GM18861 (cell line): Measurements from ENCODE around the gene SRR.

Source experiments
- ATAC-seq: cut with Tn5 transposase; IDR thresholded peaks from one replicate; pipeline ENCODE4 v1.9.1; 2021; ENCODE audit not compliant: unreplicated experiment

SRR gene

DNA sequence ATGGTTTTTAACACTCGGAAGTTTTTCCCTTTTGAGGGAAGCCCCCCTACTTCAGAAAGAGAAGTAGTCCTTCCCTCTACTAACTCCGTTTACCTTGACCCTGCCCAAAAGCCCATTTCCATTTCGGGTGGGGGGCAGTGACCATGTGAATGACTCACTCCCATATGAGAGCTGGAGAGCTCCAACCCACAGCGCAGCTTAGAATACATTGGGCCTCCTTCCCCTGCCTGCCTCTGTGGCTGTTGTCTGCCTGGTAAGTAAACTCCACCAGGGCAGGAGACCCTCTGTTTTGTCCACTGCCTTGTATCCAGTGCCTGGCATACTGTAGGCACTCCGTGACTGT, 34.5 kb downstream of the SRR start:
- no peak for ATAC-seq

DNA sequence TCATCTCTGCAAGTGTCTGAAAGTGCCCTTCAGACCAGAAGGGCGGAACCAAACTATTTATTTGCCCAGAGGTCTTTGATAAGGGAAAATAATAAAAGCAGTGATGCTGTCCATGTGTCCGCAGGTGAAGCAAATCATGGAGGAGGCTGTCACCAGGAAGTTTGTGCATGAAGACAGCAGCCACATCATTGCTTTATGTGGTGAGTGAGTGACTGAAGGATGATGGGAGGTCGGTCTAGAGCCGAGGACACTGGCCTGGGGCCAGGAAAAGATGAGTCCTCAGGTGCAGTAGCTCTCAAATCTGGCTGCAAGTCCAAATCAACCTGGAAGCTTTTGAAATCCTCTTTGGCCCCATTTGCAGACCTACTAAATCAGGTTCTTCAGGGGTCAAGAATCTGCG, 39.7 kb downstream of the SRR start:
- ATAC-seq, result no peak

DNA sequence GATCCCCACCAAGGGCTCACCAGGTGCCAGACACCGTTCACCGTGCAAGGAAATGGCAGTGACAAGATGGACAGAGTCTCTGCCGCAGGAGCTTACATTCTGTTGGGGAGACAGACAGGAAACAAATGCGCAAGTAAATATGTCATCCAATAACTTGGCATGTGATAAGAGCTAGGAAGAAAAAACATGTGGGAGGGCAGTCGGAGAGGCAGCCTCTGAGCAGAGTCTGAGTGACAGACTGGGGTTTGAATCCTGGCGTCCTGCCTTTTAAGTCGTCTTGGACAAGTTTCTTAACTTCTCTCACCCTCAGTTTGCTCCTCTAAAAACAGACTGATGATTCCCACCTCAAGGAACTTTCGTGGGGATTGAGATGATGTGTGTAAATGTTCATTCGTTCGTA, 40.8 kb downstream of the SRR start:
- no peak for ATAC-seq

DNA sequence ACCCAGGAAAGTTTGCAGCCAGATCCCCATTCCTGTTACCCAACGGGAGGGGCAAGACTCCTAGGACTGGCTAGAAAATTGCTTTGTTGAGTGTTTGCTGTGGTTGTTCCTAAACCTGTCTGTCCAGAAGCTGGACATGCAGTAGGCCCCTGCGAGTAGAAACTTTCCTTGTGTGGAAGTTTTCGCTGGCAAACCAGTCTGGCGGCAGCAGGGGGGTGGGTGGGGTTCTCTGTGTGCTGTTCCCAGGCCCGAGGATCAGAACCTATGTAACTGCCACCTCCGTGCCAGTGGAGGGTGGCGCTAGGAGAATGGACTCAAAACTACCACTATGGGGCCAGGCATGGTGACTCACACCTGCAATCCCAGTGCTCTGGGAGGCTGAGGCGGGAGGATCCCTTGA, 42.7 kb downstream of the SRR start:
- ATAC-seq, result no peak

DNA sequence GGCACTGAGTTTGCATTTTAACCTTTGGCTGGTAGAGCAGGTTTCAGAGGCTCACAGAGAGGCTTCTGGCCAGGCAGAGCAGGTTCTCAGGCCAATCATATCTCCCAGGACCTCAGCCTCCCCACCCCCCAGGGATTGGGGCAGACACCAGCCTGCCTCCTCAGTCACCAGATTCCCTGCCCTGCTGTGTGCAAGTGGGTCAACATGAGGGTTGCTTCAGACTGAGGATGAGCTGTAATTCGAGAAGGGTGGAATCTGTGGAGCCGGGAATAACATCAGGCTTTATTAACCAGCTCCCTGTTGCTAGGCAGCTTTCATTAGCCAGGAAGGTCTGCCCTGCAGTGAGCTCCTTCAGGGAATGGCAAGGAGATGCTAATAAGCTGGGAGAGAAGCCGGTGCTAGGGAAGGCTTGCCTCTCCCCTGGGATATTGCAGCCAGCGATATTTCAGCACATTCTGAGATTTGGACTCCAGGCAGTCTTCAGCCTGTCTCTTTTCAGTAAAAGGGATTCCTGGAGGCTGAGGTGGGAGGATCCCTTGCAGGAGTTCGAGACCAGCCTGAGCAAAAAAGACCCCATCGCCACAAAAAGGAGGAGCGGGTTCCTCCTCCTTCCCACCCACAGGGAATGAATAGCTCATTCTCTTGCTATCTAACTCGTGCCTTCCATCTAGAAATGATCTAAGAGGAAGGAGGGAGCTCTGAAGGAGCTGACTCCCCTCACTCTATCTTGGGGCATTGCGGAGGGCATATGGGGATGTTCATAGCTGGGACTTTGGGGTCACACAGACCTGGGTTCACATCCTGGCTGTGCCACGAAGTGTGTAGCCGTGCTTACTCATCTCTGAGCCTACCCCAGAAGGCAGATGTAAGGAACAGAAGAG, 44.3 kb downstream of the SRR start:
- no peak for ATAC-seq

DNA sequence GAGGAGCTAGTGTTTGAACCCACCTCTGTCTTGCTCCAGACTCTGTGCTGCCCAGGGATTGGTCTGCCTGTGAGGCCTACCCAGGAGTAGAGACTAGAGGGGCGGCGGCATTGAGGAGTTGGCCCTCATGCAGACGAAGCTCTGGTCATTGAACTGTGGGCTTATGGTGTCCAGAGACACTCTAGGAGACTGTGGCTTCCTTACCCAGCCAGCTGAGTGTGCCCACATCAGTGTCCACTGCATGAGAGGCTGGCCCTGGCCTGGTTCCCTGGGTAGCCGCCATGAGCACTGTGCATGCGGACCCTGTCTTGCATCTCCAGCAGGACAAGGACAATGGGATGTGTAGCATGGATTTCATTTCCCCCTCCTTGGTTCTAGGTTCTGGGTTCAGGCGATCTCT, 47.5 kb downstream of the SRR start:
- no peak for ATAC-seq

DNA sequence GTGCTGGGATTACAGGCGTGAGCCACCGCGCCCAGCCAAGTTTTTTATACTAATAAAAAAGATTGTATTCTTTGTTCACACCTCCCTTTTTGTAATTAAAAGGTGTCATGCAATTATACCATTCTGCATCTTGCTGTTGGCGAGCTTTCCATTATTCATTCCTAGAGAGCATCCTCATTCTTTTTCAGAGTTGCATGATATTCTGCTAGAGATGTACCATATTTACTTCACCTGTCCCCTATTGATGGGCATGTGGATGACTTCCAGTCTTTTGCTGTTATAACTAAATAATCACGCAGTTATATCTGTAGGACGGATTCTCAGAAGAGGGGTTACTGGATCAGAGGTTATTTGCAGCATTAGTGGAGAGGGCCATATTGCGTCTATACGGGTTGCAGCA, 50.6 kb downstream of the SRR start:
- no peak for ATAC-seq

DNA sequence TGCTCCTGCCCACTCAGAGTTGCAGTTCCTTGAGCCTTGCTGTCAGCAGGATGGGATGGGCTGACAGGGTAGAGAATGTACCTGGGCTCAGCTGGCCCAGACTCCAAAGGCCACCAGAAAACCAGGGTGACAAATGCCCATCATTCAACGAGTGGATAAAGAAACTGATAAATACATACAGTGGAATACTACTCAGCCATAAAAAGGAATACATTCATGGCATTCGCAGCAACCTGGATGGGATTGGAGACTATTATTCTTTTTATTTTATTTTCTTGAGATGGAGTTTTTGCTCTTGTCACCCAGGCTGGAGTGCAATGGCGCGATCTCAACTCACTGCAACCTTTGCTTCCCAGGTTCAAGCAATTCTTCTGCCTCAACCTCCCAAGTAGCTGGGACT, 53.5 kb downstream of the SRR start:
- ATAC-seq, result no peak

DNA sequence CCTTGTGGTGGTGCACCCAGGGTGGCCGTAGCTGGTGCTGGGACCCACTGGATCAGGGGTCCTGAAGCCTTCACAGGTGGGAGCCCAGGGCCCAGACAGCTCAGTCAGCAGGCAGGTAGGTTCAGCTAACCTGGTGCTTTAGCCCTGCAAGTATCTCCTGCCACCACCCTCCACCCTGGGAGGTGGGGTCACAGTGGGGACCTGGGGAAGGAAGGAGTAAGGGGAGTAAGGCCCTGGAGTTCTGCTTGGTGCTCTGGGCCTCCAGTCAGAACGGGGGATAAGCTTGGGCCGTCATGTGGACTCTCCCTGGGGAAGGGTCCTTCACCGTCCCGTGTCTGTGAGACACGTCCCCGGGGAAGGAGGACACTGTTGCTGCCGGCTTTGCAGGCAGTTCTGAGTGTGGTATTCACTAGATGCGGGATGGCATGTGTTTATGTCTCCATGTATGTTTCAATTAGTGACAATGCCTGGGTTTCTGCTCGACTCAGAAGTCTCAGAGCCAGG, 54.2 kb downstream of the SRR start:
- ATAC-seq, result no peak

DNA sequence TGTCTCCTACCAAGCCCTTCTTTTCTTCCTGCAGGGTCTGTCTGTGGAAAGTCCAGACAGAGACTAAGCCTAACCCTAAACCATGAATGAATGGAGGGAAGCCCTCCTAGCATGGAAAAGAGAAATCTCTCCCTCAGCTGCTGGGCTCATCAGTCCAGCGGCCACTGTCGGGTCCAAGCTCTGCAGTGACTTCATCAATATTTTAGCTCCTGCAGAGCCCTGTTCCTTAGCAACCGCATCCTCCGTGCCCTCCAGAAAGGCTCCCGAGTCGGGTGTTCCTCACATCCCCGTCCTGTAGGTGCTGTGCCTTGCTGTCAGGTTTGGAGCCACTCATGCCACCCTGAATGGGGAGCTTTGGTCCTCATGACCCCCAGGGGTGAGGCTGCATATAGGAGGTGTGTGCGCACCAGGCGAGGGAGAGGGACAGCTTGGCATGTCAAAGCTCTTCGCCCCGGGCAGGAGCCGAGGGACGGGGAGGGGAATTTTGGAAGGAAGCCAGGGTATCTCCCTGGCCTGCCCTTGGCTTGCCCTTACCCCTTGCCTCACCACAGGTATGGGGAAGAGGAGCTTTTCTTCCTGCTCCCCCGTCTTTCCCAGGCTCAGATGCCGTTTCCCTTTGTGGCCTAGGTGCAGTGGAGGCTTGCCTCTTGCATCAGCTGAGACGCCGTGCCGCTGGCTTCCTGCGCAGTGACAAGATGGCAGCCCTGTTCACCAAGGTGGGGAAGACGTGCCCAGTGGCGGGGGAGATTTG, 57.4 kb downstream of the SRR start:
- ATAC-seq, result no peak

DNA sequence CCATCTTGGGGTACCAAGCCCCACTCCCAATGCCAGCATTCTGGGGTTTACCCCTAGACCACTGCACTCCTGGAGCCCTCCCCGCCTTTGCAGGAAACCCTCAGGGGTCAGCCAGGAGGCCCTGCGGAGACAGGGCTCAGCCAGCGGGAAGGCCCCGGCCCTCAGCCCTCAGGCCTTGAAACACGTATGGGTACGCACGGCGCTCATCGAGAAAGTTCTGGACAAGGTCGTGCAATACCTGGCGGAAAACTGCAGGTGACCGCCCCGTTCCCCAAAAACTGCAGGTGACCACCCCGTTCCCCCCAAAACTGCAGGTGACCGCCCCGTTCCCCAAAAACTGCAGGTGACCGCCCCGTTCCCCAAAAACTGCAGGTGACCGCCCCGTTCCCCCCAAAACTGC, 58.3 kb downstream of the SRR start:
- no peak for ATAC-seq

DNA sequence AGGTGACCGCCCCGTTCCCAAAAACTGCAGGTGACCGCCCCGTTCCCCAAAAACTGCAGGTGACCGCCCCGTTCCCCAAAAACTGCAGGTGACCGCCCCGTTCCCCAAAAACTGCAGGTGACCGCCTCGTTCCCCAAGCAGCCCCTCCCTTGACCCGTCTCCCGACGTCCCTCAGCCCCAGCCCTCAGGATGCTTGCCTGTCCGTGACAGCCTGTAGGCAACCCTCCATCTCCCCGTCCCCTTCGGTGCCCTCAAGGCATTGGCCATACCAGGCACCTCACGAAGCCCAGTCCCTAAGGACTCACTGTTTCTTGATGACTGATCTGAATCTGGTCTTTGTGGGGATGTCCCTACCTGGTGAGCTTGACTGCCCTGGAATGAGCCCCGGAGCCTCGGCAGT, 58.7 kb downstream of the SRR start:
- no peak for ATAC-seq

DNA sequence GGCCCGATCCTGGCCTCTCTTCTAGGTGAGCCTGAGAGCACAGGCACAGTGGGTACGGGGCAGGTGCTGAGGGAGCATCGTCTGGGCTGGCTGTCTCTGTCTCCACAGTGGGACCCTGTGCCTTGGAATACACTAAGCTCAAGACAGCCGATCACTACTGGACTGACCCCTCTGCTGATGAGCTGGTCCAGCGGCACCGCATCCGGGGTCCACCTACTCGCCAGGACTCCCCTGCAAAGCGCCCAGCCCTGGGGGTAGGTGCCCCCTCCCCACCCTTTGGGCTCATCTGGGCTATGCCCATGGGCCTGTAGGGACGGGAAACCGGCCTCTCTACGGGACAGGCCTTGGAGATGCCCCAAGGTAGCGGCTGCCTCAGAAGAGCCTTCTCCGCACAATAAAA, 59.1 kb downstream of the SRR start:
- no peak for ATAC-seq

DNA sequence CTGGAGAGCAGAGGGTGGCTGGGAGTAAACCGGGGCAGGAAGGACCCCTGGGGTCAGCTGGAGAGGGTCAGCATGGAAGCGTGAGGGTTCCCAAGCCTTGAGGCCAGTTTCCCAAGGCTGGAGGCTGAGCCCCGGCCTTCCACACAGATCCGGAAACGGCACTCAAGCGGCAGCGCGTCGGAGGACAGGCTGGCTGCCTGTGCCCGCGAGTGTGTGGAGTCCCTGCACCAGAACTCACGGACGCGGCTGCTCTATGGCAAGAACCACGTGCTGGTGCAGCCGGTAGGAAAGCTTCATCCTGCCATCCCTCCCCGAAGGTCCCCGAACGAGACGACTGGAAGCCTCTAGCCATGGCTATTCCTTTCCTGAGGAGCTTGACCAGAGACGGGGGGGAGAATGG, 59.6 kb downstream of the SRR start:
- no peak for ATAC-seq

DNA sequence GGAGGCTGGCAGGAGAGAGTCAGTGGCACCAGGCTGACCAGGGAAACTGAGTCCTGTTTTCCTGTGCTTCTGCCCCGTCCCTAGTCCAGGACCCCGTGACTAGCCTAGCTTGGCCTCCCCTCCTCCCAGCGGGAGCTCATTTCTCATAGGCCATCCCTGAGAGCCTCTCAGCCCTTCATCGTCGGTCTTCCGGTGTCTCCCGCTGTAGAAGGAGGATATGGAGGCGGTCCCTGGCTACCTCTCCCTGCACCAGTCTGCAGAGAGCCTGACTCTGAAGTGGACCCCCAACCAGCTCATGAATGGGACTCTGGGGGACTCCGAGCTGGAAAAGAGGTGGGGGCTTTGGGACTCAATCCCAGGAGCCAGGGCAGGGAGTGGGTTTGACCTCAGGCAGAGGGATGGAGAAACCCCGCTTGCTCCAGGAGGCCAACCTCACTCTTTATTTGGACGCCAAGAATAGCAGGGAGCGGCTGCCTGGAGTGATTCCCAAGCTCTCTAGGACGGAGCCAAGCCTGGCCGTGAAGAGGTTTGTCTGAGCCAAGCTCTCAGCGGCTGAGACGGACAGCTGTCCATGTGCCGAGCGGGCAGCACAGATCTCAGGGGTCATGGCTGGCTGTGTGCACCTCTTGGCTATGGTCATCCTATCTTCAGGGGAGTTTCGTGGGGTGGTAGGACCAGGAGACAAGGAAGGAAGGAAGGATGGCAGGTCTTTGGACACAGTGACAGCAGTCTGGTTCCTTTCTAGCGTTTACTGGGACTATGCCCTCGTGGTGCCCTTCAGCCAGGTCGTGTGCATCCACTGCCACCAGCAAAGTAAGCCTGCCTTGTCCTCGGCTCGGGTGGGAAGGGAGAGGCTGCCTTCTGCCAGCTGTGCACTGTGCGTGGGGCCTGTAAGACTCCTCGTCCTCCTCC, 60.4 kb downstream of the SRR start:
- ATAC-seq, result no peak

DNA sequence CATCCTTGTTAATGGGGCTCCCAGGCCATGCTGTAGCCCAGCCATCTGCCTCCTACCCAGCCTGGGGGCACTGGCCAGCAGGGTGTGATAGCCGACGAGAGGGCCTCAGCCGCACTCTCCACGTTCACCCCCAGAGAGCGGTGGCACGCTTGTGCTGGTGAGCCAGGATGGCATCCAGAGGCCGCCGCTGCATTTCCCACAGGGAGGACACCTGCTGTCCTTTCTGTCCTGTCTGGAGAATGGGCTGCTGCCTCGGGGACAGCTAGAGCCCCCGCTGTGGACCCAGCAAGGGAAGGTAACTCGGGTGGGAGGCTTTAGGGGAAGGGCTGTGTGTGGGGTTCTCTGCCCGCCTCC, 61.0 kb downstream of the SRR start:
- no peak for ATAC-seq

DNA sequence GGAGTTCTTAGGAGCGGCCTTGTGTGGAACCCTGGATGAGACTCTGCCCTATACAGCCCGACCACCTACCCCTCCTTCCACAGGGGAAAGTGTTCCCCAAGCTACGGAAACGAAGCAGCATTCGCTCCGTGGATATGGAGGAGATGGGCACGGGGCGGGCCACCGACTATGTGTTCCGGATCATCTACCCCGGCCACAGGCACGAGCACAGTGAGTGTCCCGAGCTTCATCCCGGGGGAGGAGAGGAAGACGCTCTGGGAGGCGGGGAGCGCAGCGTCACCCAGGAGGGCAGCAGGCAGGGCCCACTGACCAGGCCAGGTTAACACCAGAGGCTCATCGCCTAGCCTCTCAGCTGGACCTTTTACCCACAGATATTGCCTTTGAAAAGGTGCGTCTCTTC, 61.4 kb downstream of the SRR start:
- ATAC-seq, result no peak

DNA sequence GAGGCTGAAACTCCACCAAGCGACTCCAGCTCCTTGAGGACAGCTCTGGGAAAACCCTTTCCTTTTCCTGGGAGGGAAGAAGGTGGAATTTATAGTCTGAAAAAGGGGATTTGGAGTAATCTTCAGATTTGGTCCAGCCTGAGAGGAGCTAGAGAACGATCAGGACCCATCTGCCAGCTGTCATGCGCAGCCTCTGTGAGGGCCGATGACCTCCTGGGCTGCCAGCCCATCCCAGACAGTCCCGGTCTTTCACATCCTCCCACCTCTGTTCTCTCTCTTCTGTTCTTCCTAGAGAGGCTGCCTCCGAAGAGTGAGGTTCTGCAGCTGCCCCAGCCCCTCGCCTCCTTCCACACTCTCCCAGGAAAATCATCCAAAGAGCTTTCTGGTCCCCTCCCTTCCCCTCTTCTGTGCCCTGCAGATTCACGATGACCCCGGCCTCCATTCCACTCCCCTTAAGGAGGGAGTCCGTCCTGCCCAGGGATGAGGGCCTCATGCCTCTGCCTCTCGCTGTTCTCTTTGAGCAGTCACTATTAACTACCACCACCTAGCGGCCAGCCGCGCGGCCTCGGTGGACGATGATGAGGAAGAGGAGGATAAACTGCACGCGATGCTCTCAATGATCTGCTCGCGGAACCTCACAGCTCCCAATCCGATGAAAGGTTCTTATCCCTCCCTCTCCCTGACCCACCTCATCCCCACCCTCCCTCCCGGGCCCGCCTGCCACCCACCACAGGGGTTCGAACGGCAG, 63.2 kb downstream of the SRR start:
- no peak for ATAC-seq

DNA sequence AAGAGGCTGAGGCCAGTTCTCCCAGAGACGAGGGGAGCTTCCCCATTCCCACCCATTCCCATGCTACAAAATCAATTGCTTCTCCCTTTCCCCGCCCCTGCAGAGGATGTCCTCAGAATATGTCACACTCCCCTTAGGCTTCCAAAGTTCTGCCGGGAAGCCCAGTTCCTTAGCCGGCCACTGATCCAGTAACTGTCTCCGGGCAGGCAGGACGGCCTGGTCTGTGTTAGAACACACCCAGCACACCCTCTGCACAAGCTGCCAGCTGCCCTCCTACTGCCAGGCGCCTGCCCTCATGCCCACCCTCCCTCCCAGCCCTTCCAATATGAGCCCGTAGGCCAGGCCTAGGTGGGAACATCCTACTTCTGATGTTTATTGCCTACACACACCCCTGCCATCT, 64.6 kb downstream of the SRR start:
- ATAC-seq, result no peak

DNA sequence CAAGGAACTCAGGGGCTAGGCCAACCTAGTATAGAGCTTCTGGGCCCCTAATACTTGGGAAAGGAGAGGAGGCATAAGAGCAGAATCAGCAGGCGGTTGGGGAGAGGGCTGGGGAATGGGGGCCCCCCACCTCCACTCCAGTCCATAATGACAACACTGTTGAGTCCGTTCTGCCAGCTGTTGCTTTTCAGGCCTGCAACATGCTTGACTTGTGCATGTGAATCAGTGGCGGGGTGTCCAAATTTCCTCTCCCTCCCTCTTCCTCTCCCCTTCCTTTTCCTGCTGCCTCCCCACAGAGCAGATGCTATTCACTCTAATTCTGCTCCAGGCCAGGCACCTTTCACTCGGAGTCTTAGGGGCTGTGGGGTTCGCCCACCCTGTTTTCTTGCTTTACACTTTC, 65.3 kb downstream of the SRR start:
- ATAC-seq, result no peak
